ENCODE measurements around the gene UBE2C.
"Not testable (repeated sequence)": the region's sequence is repeated elsewhere in the genome, so short reads cannot be mapped to it uniquely, and the experiment has no call there.

UBE2C gene

DNA sequence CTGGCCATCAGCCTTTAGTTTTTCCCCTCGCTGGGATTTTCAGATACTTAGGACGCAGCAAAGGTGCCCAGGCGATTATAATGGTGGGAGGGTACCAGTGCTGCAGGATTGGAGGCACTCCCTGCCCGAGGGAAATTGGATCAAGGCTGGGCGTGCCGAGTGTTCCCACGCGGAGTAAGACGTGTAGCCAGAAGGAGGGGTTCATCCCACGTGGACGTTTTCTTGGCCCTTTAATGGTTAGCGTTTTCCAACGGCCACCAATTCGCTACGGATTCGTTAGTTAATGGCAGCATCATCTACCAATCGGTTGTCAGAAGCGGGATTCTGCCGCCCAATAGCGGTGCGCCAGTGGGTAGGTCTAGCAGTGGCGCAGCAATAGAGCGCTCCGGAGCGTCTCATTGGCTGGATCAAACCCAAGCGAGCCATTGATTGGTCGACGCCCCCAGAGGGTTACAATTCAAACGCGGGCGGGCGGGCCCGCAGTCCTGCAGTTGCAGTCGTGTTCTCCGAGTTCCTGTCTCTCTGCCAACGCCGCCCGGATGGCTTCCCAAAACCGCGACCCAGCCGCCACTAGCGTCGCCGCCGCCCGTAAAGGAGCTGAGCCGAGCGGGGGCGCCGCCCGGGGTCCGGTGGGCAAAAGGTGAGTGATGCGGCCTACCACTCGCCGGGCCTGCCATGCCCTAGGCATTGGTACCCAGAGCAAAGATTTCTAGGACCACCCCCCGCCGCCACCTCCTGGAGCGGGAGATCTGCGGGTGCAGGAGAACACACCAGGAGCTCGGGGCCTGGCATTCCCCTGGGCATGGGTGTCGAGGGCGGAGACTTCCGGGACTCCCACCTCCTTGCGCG lies at the start of gene UBE2C:
UBE2C (plus strand) TSS at position 488 of the 849 bp plus-strand sequence; CDS start at position 540, 52 bp downstream.
- peaks cover 8% of the 10 kb centered on the region for H3K4me1 Mint-ChIP-seq
- peak; percentile 75 to 88 for DNase-seq (ENCODE audit: low spot score in 2 of 2)
- H3K27ac Mint-ChIP-seq: peak within 1 kb of the TSS; percentile 41
- no peaks in the 10 kb centered on the region for H3K27me3 Mint-ChIP-seq
- peak within 1 kb of the TSS; percentile 85 for H3K4me3 Mint-ChIP-seq
- no peaks in the 10 kb centered on the region for H3K9me3 Mint-ChIP-seq
- peak; percentile 99 for ATAC-seq (ENCODE audit: low read depth)
- H3K36me3 Mint-ChIP-seq: peaks cover 21% of the 10 kb centered on the region

DNA sequence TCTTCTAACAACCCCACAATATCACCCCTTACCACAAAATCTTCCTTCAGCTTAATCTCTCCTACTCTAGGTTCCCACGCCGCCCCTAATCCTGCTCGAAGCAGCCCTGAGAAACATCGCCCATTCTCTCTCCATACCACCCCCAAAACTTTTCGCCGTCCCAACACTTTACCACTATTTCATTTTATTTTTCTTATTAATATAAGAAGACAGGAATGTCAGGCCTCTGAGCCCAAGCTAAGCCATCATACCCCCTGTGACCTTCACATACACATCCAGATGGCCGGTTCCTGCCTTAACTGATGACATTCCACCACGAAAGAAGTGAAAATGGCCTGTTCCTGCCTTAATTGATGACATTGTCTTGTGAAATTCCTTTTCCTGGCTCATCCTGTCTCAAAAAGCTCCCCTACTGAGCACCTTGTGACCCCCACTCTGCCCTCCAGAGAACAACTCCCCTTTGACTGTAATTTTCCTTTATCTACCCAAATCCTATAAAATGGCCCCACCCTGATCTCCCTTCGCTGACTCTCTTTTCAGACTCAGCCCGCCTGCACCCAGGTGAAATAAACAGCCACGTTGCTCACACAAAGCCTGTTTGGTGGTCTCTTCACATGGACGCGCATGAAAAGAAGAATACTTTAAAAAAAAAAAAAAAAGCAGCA lies 47.7 kb upstream of the UBE2C start:
- not testable (repeated sequence) for DNase-seq (ENCODE audit: low spot score in 2 of 2); H3K4me3 Mint-ChIP-seq; ATAC-seq (ENCODE audit: low read depth); H3K9me3 Mint-ChIP-seq; H3K4me1 Mint-ChIP-seq; H3K36me3 Mint-ChIP-seq; H3K27me3 Mint-ChIP-seq; H3K27ac Mint-ChIP-seq

DNA sequence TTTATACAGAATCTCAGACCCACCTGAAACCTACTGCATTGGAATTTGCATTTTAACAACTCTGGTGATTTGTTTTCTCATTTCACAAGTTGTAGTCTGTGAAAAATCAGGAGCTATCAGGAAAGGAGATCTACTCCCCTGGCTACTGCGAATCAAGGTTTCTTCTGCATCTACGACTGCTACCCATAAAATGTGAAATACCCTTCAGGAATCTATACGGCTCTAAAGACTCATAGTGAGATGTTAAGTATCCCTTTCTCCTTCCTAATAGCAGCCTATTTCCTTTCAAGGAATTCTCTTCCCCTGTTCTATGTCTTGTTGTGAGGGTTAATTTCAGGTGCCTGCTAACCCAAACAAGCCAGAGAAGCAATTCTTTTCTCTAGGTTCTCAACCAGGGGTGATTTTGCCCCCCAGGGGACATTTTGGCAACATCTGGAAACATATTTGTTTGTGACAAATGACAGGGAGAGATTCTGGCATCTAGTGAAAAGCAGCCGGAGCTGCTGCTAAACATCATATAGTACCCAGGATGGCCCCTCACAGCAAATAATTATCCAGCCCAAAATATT lies 47.1 kb upstream of the UBE2C start:
- H3K27ac Mint-ChIP-seq: no peak overlapping the region

DNA sequence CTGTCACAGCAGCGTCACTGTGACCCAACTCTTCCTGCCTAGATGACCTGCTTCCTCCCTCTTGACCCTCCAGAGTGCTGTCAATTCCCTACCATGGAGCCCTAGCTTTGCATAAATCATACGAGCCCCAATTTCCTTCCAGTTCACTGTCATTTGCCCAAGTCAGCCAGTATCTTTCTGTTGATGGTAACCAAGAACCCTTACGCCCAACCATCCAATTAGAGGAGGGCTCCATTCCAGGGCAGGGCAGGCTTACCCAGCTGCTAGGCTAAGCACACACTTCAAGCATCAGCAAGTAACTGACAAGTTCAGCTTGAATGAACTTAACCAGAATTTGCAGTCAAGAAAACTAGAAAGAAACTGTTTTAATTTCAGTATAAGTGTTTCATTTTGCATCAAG lies 46.5 kb upstream of the UBE2C start:
- no peaks in the 10 kb centered on the region for H3K9me3 Mint-ChIP-seq
- no peak overlapping the region for H3K27ac Mint-ChIP-seq
- H3K4me3 Mint-ChIP-seq: no peak overlapping the region
- H3K4me1 Mint-ChIP-seq: peaks cover 7% of the 10 kb centered on the region
- no peak for DNase-seq (ENCODE audit: low spot score in 2 of 2)
- no peaks in the 10 kb centered on the region for H3K36me3 Mint-ChIP-seq
- peak; percentile 42 for ATAC-seq (ENCODE audit: low read depth)
- peaks cover 3% of the 10 kb centered on the region for H3K27me3 Mint-ChIP-seq

More for the DNA sequence above, 47.1 kb upstream of the UBE2C start:
- ATAC-seq (ENCODE audit: low read depth): no peak
- no peaks in the 10 kb centered on the region for H3K9me3 Mint-ChIP-seq
- DNase-seq (ENCODE audit: low spot score in 2 of 2): no peak
- H3K27me3 Mint-ChIP-seq: peaks cover 8% of the 10 kb centered on the region
- H3K4me1 Mint-ChIP-seq: peaks cover 5% of the 10 kb centered on the region
- H3K4me3 Mint-ChIP-seq: no peak overlapping the region
- no peaks in the 10 kb centered on the region for H3K36me3 Mint-ChIP-seq

DNA sequence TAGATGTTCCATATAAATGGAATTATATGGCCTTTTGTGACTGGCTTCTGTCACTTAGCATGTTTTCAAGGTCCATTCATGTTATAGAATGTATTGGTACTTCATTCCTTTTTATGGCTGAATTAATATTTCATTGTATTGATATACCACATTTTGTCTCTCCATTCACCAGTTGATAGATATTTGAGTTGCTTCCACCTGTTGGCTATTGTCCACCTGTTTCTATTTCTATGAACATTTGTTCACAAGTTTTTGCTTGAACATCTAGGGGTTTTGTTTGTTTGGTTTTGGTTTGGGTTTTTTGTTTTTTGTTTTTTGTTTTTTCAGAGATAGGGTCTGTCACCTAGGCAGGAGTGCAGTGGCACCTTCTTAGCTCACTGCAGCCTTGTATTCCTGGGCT lies 44.0 kb upstream of the UBE2C start:
- H3K36me3 Mint-ChIP-seq: no peaks in the 10 kb centered on the region
- ATAC-seq (ENCODE audit: low read depth): no peak
- no peak overlapping the region for H3K27ac Mint-ChIP-seq

DNA sequence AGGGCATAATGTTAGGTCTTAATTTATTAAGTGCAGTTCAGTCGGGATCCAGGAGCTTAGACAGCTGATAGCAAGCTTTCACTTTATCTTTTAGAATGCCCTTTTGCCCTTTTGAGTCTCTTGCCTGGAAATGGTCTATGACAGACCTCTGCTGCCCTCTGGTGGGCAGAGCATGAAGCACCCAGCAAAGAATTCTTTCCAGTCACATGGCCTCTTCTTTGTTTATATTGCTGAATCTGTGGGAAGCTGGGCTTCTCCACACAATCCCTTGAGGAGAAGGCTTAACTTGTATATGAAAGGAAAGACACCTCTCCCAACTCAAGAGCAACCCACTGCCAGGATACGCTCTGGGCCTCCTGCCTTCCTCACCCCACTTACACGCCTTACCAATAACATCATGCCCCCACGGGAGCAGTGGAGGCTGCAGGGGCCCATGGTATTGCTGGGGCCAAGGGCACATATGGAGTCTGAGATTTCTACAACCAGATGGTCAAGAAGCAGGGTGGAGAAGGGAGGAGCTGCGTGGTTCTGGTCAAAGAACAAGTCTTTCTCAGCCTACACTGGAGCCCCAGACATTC lies 41.2 kb upstream of the UBE2C start:
- no peak overlapping the region for H3K27ac Mint-ChIP-seq
- peaks cover 14% of the 10 kb centered on the region for H3K27me3 Mint-ChIP-seq
- ATAC-seq (ENCODE audit: low read depth): peak; percentile 88
- peak; percentile 84 to 85 for DNase-seq (ENCODE audit: low spot score in 2 of 2)
- no peaks in the 10 kb centered on the region for H3K36me3 Mint-ChIP-seq
- no peak overlapping the region for H3K4me3 Mint-ChIP-seq
- H3K4me1 Mint-ChIP-seq: peaks cover 6% of the 10 kb centered on the region
- H3K9me3 Mint-ChIP-seq: no peaks in the 10 kb centered on the region

More for the DNA sequence above, 44.0 kb upstream of the UBE2C start:
- Mint-ChIP-seq H3K4me1 (peaks cover 10% of the 10 kb centered on the region), H3K4me3 (no peak overlapping the region), H3K9me3 (no peaks in the 10 kb centered on the region), H3K27me3 (peaks cover 3% of the 10 kb centered on the region)
- no peak for DNase-seq (ENCODE audit: low spot score in 2 of 2)

DNA sequence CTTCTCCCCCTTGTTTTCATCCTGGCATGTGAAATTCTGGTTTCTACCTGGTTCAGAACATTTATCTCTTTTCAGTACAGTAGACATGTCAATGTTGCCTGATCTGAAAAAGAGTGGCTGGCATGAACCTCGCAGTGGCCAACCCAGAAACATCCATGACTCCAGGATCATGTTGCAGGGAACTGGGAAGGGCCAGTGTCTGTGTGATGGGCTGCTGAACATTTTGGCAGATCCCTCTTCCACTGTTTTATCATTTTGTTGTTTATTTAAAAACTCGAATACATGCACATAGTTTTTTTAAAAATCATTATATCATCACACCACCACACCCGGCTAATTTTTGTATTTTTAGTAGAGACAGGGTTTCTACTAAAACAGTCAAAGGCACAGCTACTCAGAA lies 39.8 kb upstream of the UBE2C start:
- ATAC-seq (ENCODE audit: low read depth) (no peak), DNase-seq (ENCODE audit: low spot score in 2 of 2) (no peak)
- Mint-ChIP-seq H3K27me3 (peaks cover 14% of the 10 kb centered on the region), H3K36me3 (no peaks in the 10 kb centered on the region), H3K27ac (no peak overlapping the region), H3K9me3 (no peaks in the 10 kb centered on the region), H3K4me1 (peaks cover 6% of the 10 kb centered on the region), H3K4me3 (no peak overlapping the region)

DNA sequence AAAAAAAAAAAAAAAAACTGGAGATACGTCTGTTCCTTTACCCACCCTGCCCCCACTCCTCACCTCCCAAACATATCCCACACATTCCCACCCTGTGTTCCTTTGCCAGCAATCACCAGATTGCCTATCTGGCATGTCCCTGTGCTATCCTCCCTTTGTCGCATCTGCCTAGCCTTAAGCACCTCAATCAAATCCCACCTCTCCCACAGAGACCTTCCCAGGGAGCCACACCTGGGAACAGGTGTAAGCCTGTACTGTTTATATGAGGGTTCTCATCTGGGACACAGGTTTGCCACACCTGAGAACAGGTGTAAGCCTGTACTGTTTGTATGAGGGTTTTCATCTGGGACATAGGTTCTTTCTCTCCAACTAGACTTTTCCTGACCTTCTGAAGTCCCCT lies 37.5 kb upstream of the UBE2C start:
- ATAC-seq (ENCODE audit: low read depth) (no peak), DNase-seq (ENCODE audit: low spot score in 2 of 2) (no peak)
- peaks cover 16% of the 10 kb centered on the region for H3K27me3 Mint-ChIP-seq
- no peaks in the 10 kb centered on the region for H3K36me3 Mint-ChIP-seq
- no peak overlapping the region for H3K4me3 Mint-ChIP-seq
- no peak overlapping the region for H3K27ac Mint-ChIP-seq
- peaks cover 6% of the 10 kb centered on the region for H3K4me1 Mint-ChIP-seq
- no peaks in the 10 kb centered on the region for H3K9me3 Mint-ChIP-seq

DNA sequence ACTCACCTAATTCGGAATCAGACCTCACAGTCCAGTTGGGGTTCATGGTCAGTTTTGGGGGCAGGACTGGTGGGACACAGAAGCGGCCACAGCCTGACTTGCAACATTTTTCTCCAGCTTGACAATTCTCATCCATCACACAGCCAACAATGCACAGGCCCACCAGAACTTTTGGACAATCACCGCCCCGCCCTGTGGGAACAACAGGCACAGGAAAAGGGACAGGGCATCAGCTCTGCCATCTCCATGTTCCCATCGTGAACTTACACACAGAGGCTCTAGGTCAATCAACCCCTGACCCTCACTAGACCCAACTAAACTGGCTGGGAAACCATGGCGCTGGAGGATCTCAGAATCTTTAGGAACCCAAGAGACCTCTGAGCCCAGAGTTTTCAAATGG lies 37.0 kb upstream of the UBE2C start:
- no peak for DNase-seq (ENCODE audit: low spot score in 2 of 2)
- Mint-ChIP-seq H3K4me1 (peaks cover 6% of the 10 kb centered on the region), H3K27ac (no peak overlapping the region), H3K4me3 (no peak overlapping the region), H3K27me3 (peaks cover 18% of the 10 kb centered on the region), H3K9me3 (no peaks in the 10 kb centered on the region), H3K36me3 (no peaks in the 10 kb centered on the region)
- no peak for ATAC-seq (ENCODE audit: low read depth)

DNA sequence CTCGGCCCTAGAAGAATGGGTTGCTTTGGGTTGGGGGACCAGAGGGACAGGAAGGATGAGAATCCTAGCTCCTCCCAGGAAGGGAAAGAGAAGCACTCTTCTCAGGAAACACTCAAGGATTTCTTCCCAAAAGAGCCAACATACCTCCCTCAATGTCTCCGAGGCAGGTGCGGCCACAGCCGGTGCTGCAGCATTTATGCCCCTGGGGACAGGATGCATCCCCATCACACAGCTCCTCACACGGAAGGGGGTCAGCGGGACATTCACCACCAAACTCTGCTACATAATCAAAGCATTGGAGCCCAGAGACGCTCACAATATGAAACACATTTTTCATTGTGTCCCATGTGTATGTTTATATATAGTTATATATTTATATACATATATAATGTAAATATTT lies 35.5 kb upstream of the UBE2C start:
- no peak for DNase-seq (ENCODE audit: low spot score in 2 of 2)
- ATAC-seq (ENCODE audit: low read depth): no peak
- peaks cover 17% of the 10 kb centered on the region for H3K27me3 Mint-ChIP-seq
- H3K4me3 Mint-ChIP-seq: no peak overlapping the region
- no peak overlapping the region for H3K27ac Mint-ChIP-seq
- no peaks in the 10 kb centered on the region for H3K9me3 Mint-ChIP-seq
- no peaks in the 10 kb centered on the region for H3K4me1 Mint-ChIP-seq
- no peaks in the 10 kb centered on the region for H3K36me3 Mint-ChIP-seq

DNA sequence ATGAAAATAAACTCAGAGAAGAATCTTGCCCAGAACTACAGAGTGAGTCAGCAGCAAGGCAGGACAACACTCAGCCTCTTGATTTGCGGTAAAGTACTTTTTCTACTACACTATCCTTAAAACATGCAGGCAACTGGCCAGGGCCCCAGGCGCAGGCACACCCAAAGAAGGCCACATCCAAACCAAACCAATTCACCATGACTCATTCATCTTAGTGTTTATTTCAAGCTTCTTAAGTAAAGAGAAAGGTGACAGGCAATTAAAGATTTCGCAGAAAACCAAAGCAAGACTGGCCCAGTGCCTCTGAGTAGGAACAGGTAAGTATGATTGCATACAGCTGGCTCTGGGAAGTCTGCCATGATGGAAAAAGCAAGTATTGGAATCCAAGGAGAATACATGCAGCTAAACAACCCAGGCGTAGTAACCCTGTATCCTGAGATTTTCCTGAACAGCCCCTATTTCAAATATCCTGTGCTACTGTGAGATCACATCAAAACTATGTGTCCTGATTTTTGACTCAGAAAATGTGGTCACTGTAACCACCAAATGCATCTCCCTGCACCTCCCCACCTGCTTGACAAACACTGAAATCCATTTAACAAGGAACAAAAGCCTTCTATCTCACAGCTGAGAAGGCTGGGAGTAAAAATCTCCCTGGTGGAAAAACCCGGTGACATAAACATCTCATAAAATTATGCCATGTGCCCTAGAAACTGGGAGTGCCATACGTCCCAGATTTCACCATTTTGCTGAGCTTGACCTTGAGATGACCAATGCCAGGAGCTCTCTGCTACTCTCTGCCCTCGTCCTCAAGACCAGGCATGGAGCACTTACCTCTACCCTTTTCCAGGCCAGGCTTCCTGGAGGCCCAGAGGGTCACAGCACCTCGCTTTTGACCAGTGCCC lies 33.2 kb upstream of the UBE2C start:
- peaks cover 5% of the 10 kb centered on the region for H3K4me1 Mint-ChIP-seq
- H3K9me3 Mint-ChIP-seq: no peaks in the 10 kb centered on the region
- H3K27me3 Mint-ChIP-seq: peaks cover 15% of the 10 kb centered on the region
- no peaks in the 10 kb centered on the region for H3K36me3 Mint-ChIP-seq
- no peak for ATAC-seq (ENCODE audit: low read depth)
- H3K4me3 Mint-ChIP-seq: no peak overlapping the region
- no peak overlapping the region for H3K27ac Mint-ChIP-seq
- no peak for DNase-seq (ENCODE audit: low spot score in 2 of 2)

DNA sequence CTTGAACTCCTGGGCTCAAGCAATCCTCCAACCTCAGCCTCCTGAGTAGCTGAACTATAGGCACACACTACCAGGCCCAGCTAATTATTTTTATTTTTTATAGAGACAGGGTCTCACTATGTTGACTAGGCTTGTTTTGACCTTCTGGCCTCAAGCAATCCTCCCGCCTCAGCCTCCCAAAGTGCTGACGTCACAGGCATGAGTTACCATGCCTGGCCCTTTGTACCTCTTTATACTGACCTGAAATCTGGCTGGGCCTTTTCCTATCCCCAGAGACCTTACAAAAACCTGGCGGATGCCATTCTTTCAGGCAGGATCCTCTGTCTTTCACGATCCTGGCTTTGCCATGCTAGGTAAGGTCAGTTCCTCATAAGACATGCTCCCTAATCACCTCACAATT lies 32.3 kb upstream of the UBE2C start:
- Mint-ChIP-seq H3K4me1 (peaks cover 8% of the 10 kb centered on the region), H3K4me3 (no peak overlapping the region)

DNA sequence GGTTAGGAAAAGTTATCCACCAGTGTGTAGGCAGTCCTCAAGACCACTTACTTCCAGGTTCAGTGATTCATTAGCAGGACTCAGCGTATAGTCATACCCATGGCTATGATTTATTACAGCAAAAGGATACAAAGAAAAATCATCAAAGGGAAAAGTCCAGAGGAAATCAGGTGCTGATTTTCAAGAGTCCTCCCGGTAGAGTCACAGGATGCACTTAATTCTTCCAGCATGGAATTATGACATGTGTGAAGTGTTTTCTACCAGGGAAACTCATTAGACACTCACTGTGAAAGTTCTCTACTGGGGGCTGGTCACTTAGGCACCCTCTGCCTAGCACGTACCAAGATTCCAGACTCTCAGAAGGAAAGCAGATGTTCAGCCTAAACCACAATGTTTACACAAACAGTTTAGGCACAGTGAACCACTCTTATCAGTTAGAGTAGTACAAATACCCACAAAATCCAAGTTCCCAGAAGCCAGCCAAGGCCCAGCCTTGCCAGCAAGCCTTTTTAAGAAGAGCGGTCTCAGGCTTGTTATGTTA lies 31.0 kb upstream of the UBE2C start:
- H3K27ac Mint-ChIP-seq: no peak overlapping the region
- H3K36me3 Mint-ChIP-seq: peaks cover 2% of the 10 kb centered on the region

More for the DNA sequence above, 32.3 kb upstream of the UBE2C start:
- H3K36me3 Mint-ChIP-seq: no peaks in the 10 kb centered on the region
- no peaks in the 10 kb centered on the region for H3K9me3 Mint-ChIP-seq
- ATAC-seq (ENCODE audit: low read depth) (no peak), DNase-seq (ENCODE audit: low spot score in 2 of 2) (no peak)
- H3K27me3 Mint-ChIP-seq: peaks cover 12% of the 10 kb centered on the region
- H3K27ac Mint-ChIP-seq: no peak overlapping the region

More for the DNA sequence above, 31.0 kb upstream of the UBE2C start:
- peaks cover 8% of the 10 kb centered on the region for H3K4me1 Mint-ChIP-seq
- DNase-seq (ENCODE audit: low spot score in 2 of 2): no peak
- H3K9me3 Mint-ChIP-seq: no peaks in the 10 kb centered on the region
- ATAC-seq (ENCODE audit: low read depth): no peak
- peaks cover 9% of the 10 kb centered on the region for H3K27me3 Mint-ChIP-seq
- H3K4me3 Mint-ChIP-seq: no peak overlapping the region

Data from memory B cell (primary cell).